G401.6 (cell line): ENCODE data around the gene STK33.

Experiments
- FAIRE-seq: peaks from 2 replicates; lab custom pipeline; 2012; peaks lifted over from hg19 to GRCh38; lab: Jason Lieb, UNC

STK33 gene

DNA sequence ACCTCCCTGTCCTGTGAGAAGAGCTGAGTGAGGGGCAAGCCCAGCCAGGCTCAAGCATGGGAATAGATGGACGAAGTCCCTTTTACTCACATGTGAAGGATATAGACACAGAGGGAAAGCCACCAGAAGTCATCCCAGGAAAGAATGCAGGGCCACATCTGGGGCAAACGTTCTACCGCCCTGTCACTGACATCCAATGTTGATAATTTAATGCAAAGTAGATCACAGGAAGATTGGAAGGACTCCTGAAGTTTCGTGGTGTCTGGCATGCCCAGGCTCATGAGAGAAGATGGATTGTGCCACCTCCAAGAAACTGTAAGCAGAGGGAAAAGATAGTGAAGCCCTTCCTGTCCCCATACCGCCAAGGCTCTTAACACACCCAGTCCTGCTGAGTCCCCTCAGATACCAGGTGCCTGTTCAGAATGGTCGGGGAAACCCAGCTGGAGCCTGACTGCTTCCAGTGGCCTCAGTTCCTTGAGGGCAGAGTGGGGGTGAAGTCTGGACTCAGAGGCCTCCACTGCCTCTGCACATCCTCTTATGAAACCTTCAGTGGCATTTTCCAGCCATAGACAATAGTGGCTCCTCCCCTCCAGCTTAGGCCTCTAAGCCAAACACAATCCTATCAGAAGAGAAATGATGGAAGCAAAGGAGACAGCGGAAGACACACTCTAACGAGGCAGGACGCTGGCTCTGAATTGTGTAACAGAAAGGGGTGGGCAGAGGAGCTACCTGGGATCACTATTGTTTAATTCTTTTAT, 7.5 kb upstream of the STK33 start:
- no peak for FAIRE-seq

DNA sequence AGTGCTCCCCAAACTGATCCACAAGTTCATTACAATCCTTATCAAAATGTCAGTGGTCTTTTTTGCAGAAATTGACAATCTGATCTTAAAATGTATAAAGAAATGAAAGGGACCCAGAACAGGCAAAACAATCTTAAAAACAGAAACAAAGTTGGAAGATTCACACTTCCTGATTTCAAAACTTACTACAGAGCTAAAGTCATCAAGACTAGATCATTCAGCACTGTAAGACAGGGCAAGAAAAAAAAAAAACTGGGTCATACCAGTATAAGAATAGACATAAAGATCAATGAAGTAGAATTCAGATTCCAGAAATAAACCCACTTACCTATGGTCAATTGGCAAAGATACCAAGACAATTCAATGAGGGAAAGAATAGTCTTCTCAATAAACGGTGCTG, 4.5 kb upstream of the STK33 start:
- no peak for FAIRE-seq

DNA sequence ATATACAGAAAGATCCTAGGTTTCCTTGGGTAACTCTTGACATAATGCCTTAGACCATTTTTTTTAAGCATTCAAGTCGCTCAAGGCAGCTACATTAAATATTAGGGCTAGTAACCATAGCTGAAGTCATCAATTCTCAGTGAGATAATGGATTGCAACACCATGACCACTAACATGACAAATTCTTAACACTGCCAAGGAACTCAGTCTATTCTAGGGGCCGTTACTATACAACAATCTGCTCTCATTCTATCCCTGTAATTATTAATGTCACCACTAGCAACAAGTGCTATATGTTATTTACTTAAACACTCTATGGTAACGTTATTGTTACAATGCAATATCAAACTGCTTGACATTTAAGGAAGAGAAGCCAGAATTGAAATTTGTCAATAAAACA, 3.2 kb upstream of the STK33 start:
- FAIRE-seq, result no peak

DNA sequence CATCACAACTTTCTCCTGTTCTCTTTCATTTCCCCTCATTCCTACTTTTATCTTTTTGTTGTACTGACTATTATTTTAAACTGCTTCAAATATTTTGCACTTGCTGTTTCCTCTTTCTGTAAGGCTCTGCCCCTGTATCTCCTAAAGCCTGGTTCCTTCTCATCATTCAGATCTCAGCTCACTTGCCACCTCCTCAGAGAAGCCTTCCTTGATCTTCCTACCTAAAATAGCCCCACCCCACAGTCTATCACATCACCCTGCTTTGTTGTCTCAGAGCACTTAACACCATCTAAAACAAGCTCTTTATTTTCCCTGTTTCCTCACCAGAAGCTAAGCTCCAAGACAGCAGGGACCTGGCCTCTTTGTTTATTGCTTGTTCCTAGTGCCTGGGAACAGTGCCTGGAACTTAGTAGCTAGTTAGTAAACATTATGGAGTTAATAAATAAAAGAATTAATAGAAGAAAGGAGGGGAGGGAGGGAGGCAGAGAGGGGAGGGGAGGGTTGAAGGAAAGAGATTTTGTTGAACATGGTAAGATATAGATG, 2.5 kb upstream of the STK33 start:
- no peak for FAIRE-seq

DNA sequence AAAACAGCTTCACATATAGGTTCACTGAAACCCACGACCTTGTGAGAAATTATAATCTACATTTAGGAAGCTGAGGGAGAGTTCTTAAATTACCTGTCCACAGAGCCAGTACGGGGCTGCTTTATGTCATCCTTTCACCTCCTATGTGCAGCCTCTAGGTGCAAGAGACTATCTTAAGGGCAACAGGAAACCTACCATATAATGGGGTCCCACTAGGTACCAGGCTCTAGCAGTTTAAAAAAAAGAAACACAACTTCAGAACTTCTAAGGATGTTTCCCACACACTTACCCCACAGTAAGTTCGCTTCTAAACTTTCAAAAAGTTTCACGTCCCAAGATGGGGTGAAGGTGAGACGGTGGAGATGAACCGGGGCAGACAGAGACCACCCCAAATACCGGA, 573 bp downstream of the STK33 start:
- no peak for FAIRE-seq

DNA sequence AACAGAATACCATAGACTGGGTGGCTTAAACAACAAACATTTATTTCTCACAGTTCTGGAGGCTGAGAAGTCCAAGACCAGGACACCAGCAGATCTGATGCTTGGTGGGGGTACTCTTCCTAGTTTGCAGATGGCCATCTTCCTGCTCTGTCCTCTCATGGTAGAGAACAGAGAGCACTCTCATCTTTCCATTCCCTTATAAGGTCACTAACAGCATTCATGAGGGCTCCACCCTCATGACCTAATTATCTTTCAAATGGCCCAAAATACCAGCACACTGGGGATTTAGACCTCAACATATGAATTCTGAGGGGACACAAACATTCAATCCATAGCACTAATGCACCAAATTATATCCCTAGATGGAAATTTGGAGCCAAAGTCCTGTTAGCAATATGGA, 6.1 kb downstream of the STK33 start:
- no peak for FAIRE-seq

DNA sequence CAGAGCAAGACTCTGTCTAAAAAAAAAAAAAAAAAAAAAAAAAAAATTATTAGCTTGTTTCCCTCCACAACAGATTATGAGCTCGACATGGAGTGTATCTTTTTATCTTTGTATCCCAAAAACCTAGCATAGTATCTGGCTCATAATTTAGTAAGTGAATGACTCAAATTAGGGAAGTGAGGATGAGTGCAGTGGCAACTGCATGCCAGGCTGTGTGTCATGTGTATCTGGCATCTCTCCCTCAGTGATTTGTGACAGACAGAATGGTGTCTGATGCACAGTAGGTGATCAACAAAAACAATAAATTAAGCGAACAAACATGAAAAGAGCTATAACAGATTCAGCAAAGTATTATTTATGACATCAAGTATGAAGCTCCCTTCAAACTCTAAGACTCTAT, 7.2 kb downstream of the STK33 start:
- no peak for FAIRE-seq

DNA sequence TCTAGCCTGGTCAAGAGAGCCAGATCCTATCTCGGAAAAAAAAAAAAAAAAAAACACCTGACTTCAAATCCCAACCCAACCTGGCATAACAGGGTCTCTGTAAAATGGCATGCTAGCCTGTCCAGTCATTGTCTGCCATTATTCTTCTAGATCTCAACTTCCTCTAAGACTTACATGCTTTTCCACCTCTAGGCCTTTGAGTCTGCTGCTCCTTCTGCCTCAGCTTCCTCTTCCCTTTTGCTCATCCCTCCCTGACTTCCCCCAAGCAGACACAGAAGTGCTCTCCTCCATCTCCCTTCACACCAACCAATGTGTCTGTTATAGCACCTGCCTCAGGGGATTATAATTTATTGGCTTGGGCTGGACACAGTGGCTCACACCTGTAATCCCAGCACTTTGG, 7.8 kb downstream of the STK33 start:
- no peak for FAIRE-seq

DNA sequence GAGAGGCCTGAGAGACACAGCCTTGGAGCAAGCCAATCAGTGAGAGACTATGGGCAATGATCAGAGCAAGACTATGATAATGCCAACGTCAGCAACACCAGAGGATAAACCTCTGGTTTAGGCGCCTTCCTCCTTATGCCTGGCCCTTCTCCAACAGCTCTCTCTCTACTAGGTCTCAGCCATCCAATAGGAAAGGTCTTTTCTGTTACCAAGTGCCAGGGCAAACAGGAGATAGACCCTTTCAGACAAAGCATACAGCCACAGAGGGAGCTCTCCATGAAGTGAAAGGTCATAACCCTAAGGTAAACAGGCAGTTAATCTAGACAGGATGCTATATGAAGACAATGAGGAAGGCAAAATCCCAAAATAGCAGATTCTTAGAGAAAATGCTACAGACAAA, 9.5 kb downstream of the STK33 start:
- FAIRE-seq, result no peak

DNA sequence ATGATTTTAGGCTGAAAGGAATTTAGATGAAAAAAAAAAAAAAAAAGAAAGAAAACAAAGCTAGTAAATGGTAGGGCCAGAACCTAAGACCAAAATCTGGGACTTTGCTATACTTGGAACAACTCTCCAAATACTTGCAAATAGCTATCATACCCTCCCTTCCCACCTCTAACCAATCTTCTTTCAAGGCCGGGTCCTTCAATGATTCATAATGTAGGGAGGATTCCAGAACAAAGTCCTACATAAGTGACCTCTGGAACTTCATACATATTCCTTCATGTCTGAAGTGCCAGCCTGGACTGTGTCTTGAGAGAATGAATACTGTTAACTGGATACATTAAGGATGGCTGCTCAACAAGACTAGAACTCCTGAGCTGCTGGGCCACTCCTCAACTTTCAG, 9.9 kb downstream of the STK33 start:
- no peak for FAIRE-seq

DNA sequence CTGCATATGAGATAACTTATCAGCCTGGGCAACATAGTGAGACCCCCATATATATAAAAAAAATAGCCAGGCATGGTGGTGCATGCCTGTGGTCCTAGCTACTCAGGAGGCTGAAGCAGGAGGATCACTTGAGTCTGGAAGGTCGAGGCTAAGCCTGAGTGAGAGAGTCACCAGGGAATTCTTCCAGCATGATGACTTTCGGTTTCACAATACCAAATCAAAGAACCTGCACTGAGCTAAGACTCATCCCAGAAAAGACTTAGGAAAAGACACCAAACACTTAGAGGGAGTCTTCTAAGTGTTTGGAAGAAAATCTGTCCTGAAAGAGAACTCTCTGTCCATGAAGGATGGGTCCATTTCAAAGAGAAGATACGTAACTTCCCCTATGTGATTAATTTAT, 12.7 kb downstream of the STK33 start:
- FAIRE-seq, result no peak

DNA sequence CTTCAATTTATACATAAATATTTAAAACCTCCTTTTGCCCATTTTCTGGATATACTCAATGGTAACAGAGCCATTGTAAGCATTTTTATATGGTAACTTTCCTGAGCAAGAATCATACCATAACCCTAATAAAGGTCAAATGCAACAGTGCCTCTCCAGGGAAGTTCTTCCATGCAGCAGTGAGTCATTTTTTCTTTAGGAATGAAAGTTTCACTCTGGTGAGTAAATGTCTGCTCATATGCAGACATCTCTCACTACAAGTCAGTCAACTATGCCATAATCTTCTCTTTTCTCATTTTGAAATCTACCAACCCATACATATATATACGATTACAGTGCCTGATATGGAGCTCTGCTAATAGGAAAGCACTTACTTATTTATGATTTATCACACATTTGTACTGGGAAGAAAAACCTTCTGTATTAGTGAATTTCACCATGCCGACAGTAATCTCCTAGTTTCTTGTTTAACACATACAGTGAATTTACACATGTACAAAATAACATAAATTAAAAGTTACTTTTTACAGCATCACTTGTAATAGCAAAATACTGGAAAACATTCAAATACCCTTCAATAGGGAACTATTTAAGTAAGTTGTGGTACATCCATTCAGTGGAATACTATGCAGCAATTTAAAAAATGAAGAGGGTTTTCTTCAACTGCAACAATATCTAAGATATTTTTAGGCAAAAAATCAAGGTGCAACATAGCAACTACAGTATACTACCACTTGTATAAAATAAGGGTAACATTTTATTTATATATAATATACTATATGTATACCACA, 16.0 kb downstream of the STK33 start:
- no peak for FAIRE-seq

DNA sequence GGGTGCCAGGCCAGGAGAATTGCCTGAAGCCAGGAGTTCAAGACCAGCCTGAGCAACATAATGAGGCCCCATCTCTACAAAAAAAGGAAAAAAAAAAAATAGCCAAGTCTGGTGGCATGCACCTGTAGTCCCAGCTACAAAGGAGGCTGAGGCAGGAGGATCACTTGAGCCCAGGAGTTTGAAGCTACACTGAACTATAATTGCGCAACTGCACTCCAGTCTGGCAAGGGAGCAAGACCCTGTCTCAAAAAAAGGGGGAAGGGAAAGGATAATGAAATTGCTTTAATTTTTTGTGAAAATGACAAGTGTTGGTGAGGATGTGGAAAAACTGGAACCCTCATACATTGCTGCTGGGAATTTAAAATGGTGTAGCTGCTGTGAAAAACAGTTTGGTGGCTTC, 19.2 kb downstream of the STK33 start:
- FAIRE-seq, result no peak

DNA sequence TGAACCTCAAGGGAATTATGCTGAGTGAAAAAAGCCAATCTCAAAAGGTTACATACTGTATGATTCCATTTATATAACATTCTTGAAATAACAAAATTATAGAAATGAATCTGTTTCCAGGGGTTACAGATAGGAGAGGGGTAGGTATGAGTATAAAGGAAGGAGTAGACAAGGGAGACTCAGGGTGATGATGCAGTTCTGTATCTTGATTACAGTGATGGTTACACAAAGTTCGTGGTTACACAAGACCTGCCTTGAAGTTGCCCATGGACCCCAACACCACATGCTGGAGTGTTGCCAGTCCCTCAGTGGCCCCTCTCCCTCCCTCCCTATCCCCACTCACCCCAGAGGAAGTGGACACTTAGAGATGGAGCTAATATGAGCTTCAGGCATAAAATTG, 20.3 kb downstream of the STK33 start:
- FAIRE-seq, result no peak

DNA sequence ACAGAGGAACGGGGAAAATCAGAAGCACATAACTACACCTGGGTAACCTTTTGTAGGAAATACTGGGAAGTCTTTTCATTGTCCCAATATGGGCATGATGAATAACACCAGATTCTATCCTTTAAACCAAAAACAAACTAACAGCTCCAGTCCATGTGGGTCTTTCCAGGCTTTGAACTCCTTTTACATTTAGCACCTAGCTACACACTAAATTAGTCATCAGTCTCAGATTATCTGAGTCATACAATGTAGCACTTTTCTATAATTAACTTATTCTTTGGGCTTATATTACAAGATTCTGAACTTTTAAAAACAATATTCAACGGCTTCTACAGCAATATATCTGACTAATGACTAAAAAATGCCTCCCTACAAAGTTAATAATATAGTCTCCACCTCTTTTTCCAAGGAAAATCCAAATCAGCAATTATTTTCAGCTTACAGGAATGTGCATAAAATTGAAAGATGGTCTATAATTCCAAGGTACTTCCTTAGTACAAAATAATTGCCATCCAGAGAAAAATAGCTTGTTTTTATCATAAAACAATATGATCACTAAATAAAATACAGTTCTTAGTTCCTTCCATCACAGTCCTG, 26.3 kb downstream of the STK33 start:
- no peak for FAIRE-seq

DNA sequence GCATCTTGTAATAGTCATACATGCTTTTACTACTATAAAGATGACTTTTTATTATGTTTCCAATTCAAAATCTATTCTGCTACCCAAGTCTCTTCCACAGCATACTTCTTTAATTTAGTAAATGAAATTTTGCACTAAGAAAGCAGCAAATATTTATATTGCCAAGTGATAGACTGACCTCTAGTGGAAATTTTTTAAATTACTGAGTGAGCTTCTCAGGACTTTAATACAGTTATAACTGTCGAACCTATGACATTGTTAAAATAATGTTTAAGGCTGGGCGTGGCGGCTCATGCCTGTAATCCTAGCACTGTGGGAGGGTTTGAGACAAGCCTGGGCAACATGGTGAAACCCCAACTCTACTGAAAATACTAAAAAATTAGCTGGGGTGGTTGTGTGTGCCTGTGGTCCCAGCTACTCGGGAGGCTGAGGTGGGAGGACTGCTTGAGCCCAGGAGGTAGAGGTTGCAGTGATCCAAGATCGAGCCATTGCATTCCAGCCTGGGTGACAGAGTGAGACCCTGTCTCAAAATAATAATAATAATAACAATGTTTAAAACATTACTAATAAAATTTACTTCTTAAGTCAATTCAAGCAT, 27.3 kb downstream of the STK33 start:
- FAIRE-seq, result peak; percentile 93

DNA sequence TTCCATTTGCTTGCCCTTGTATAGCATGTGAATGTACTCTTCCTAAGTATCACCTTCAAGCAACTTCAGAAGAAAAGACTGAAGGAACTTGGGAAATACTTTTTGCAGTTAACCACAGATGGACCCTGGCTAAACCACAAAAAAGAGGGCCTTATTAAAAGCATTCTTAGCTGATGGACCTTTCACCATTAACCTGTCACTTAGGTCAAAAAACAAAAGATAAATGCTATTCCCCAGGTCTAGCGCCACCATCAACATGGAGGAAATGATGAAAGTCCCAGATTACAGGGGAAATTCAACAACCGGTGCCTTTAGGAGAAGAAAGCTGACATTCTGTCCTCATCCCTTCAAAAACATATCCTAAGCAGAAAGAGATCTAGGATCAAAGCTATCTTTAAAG, 29.5 kb downstream of the STK33 start:
- FAIRE-seq, result no peak

DNA sequence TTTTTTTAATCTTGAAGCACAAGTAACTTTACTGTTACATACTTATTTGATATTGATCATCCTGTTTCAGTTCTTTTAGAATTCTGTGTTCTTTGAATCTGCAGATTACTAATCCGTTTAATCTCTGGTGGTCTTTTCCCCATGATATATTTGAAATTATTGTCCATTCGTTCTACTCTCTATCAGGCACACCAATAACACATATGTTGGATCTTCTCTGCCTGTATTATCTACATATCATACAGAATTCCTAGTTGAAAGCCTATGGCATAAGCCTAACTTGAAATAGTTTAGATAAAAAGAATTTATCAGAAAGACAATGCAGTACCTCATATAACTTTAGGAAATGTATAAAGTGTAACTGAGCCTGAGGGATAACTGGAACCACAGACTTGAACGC, 32.6 kb downstream of the STK33 start:
- no peak for FAIRE-seq

DNA sequence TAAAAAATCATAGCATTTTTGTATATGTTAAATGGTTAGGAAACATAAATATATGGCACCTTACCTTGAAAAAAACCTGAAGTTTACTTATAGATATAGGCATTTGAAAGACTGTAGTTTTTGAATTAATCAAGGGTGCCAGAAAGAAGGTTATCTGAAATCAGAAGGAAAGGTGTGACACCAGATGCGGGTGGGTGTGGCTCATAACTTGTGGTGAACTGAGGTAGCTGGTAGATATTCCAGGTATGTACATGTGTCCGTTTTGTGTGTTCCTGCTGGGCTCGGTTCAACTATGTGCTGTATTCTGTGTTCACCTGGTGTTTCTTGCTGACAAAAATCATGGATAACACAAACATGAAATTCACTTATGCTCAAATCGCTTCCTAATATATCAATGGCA, 35.6 kb downstream of the STK33 start:
- no peak for FAIRE-seq

DNA sequence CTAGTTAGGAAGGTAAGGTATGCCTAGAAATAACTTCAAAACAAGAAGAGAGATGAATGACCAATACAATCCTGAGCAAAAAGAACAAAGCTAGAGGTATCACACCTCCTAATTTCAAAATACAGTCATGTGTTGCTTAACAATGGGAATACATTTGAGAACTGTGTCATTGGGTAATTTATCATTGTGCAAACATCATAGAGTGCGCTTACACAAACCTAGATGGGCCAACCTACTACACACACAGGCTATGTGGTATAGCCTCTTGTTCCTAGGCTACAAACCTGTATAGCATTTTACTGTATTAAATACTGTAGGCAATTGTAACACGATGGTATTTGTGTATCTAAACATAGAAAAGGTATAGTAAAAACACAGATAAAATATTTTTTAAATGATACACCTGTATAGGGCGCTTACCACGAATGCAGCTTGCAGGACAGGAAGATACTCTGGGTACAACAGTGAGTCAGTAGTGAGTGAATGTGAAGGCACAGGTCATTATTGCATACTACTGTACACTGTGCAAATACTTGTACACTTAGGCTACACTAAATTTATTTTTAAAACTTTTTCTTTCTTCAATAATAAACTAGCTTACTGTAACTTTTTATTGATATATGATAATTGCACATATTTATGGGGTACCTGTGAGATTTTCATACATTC, 48.2 kb downstream of the STK33 start:
- FAIRE-seq, result no peak

DNA sequence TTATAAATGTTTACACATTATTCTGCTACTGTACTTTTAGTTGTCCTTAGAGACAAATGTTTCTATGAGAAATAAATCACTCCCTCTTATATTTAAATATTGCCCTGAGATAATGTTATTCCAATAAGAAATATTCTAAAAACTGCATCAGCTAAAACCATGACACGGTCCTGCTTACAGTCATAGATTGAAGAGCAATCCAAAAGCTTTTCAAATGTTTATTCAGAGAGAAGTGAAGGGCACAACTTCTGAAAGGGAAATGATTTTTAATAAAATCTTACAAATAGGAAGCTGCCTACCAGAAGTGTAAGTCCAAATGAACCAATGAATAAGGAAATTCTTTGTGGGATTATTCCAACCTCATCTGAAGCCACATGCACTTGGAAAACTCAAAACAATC, 49.2 kb downstream of the STK33 start:
- FAIRE-seq, result no peak

DNA sequence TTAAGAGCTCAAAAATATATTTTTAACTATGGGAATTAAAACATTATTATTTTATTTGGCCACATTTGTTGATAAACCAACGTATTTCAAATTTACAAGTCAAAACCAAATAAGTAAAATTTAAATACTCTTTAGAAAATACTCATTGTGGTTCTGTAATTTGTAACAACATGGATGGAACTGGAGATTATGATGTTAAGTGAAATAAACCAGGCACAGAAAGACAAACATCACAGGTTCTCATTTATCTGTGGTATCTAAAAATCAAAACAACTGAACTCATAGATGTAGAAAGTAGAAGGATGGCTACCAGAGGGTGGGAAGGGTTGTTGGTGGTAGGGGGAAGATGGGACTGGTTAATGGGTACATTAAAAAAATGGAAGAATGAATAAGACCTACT, 50.8 kb downstream of the STK33 start:
- FAIRE-seq, result peak; percentile 3
